ENCODE results near the gene APBA1. TPM values are rescaled to one million over a fixed set of nuclear protein-coding genes. Genes with fewer than 3 reads are reported as not detected.

APBA1 gene
- polyA plus RNA-seq, 1 experiment, result 4.6 TPM

- POLR2A ChIA-PET, result interaction anchor here (0.6 kb wide), 1 partner anchor 330 kb away, joined by 3 read pairs; no protein-coding TSS in a partner anchor
Measured at GRCh38 chr9:69589156-69589555, 83.0 kb downstream of the APBA1 start.

GRCh38 chr9:69585571-69585970, 86.6 kb downstream of the APBA1 start:
- Histone ChIP-seq H3K4me3 (ENCODE audit: low read depth, low read length) (no peak overlapping the region), H3K36me3 (ENCODE audit: control insufficient read depth, insufficient read depth, low read length) (no peaks in the 10 kb centered on the region), H3K27me3 (ENCODE audit: control insufficient read depth, insufficient read depth, low read length) (no peaks in the 10 kb centered on the region)
- TF ChIP-seq CTCF (IDR thresholded peaks at IDR 0.05; ENCODE audit: insufficient read depth, low read depth, low read length), result no peak
- DNase-seq (ENCODE audit: low read depth), result no peak
- POLR2A ChIA-PET, result interaction anchor here (0.6 kb wide), 1 partner anchor 35 kb away, joined by 3 read pairs; no protein-coding TSS in a partner anchor
- CTCF ChIA-PET, result no interaction called here

More at GRCh38 chr9:69589156-69589555, 83.0 kb downstream of the APBA1 start:
- Histone ChIP-seq H3K27me3 (ENCODE audit: control insufficient read depth, insufficient read depth, low read length) (no peaks in the 10 kb centered on the region), H3K36me3 (ENCODE audit: control insufficient read depth, insufficient read depth, low read length) (no peaks in the 10 kb centered on the region), H3K4me3 (ENCODE audit: low read depth, low read length) (no peak overlapping the region)
- no peak for TF ChIP-seq CTCF (IDR thresholded peaks at IDR 0.05; ENCODE audit: insufficient read depth, low read depth, low read length)
- CTCF ChIA-PET, result interaction anchor here (0.6 kb wide), 2 partner anchors 28 to 249 kb away, joined by 3 to 5 read pairs; no protein-coding TSS in a partner anchor
- no peak for DNase-seq (ENCODE audit: low read depth)

- DNase-seq (ENCODE audit: low read depth), result no peak
- POLR2A ChIA-PET, result no interaction called here
Measured at GRCh38 chr9:69584759-69585158, 87.4 kb downstream of the APBA1 start.

GRCh38 chr9:69583645-69584234, 88.4 kb downstream of the APBA1 start:
- no peaks in the 10 kb centered on the region for H3K36me3 ChIP-seq (ENCODE audit: control insufficient read depth, insufficient read depth, low read length)
- H3K27me3 ChIP-seq (ENCODE audit: control insufficient read depth, insufficient read depth, low read length), result no peaks in the 10 kb centered on the region
- DNase-seq (ENCODE audit: low read depth), result no peak
- ChIA-PET CTCF (interaction anchor here (0.6 kb wide), 1 partner anchor 75 kb away, joined by 3 read pairs; no protein-coding TSS in a partner anchor), POLR2A (no interaction called here)
- no peak overlapping the region for H3K4me3 ChIP-seq (ENCODE audit: low read depth, low read length)
- TF ChIP-seq CTCF (IDR thresholded peaks at IDR 0.05; ENCODE audit: insufficient read depth, low read depth, low read length), result no peak

More at GRCh38 chr9:69584759-69585158, 87.4 kb downstream of the APBA1 start:
- CTCF ChIA-PET, result interaction anchor here (0.8 kb wide), 1 partner anchor 9 kb away, joined by 4 read pairs; no protein-coding TSS in a partner anchor
- Histone ChIP-seq H3K27me3 (ENCODE audit: control insufficient read depth, insufficient read depth, low read length) (no peaks in the 10 kb centered on the region), H3K36me3 (ENCODE audit: control insufficient read depth, insufficient read depth, low read length) (no peaks in the 10 kb centered on the region), H3K4me3 (ENCODE audit: low read depth, low read length) (no peak overlapping the region)
- TF ChIP-seq CTCF (IDR thresholded peaks at IDR 0.05; ENCODE audit: insufficient read depth, low read depth, low read length), result no peak

- Histone ChIP-seq H3K4me3 (ENCODE audit: low read depth, low read length) (no peak overlapping the region), H3K27me3 (ENCODE audit: control insufficient read depth, insufficient read depth, low read length) (no peaks in the 10 kb centered on the region), H3K36me3 (ENCODE audit: control insufficient read depth, insufficient read depth, low read length) (no peaks in the 10 kb centered on the region)
- TF ChIP-seq CTCF (IDR thresholded peaks at IDR 0.05; ENCODE audit: insufficient read depth, low read depth, low read length), result no peak
- DNase-seq (ENCODE audit: low read depth), result no peak
- ChIA-PET CTCF (interaction anchor here (1.6 kb wide), 1 partner anchor 11 kb away, joined by 3 read pairs; no protein-coding TSS in a partner anchor), POLR2A (no interaction called here)
Measured at GRCh38 chr9:69582544-69583297, 89.5 kb downstream of the APBA1 start.

Measured in BJ (cell line).